GM12892 (cell line): ENCODE measurements around the gene MRPL23.

ENCODE experiments used
- POLR2A ChIP-seq: IDR thresholded peaks from 2 replicates; pipeline ENCODE4 v1.6.1; 2011; ENCODE audit warnings: low read depth, low read length, control low read depth
- POLR2AphosphoS5 ChIP-seq: IDR thresholded peaks from 2 replicates; pipeline ENCODE4 v1.6.1; 2011; ENCODE audit warnings: low read depth, low read length, control low read depth
- TAF1 ChIP-seq: IDR thresholded peaks from 2 replicates; pipeline ENCODE4 v1.6.1; 2011; ENCODE audit warnings: low read depth, mild to moderate bottlenecking, control low read depth, low read length, borderline replicate concordance

GRCh38 chr11:1936072-1936780, 10.9 kb upstream of the MRPL23 start:
- no peak for TF ChIP-seq TAF1
- no peak for TF ChIP-seq POLR2A
- TF ChIP-seq POLR2AphosphoS5: no peak
